Measurements from ENCODE around the gene DLG2.

Gene DLG2

GRCh38 chr11:83948200-83948599 lies 1678.9 kb downstream of the DLG2 start:
- no peak for DNase-seq

GRCh38 chr11:83945976-83946375 lies 1681.2 kb downstream of the DLG2 start:
- no peak for DNase-seq

GRCh38 chr11:83941050-83941449 lies 1686.1 kb downstream of the DLG2 start:
- DNase-seq = no peak

- no peak for DNase-seq
Observed at GRCh38 chr11:83938148-83938547, 1689.0 kb downstream of the DLG2 start.

GRCh38 chr11:83933008-83933407 lies 1694.1 kb downstream of the DLG2 start:
- no peak for DNase-seq

GRCh38 chr11:83927422-83927821 lies 1699.7 kb downstream of the DLG2 start:
- no peak for DNase-seq

- DNase-seq = no peak
Observed at GRCh38 chr11:83924795-83925542, 1702.2 kb downstream of the DLG2 start.

- DNase-seq = no peak
Observed at GRCh38 chr11:83923961-83924360, 1703.2 kb downstream of the DLG2 start.

- no peak for DNase-seq
Observed at GRCh38 chr11:83922953-83923352, 1704.2 kb downstream of the DLG2 start.

- DNase-seq = no peak
Observed at GRCh38 chr11:83922318-83922717, 1704.8 kb downstream of the DLG2 start.

- no peak for DNase-seq
Observed at GRCh38 chr11:83921447-83922192, 1705.5 kb downstream of the DLG2 start.

GRCh38 chr11:83918476-83918875 lies 1708.7 kb downstream of the DLG2 start:
- no peak for DNase-seq

- no peak for DNase-seq
Observed at GRCh38 chr11:83914995-83915394, 1712.1 kb downstream of the DLG2 start.

GRCh38 chr11:83909579-83910534 lies 1717.3 kb downstream of the DLG2 start:
- no peak for DNase-seq

- no peak for DNase-seq
Observed at GRCh38 chr11:83908298-83908856, 1718.8 kb downstream of the DLG2 start.

- DNase-seq = no peak
Observed at GRCh38 chr11:83895516-83895915, 1731.6 kb downstream of the DLG2 start.

GRCh38 chr11:83881428-83881827 lies 1745.7 kb downstream of the DLG2 start:
- no peak for DNase-seq

GRCh38 chr11:83871054-83871453 lies 1756.1 kb downstream of the DLG2 start:
- no peak for DNase-seq

GRCh38 chr11:83866655-83867054 lies 1760.5 kb downstream of the DLG2 start:
- DNase-seq = no peak

- DNase-seq = no peak
Observed at GRCh38 chr11:83865636-83866461, 1761.3 kb downstream of the DLG2 start.

- DNase-seq = no peak
Observed at GRCh38 chr11:83864412-83865057, 1762.6 kb downstream of the DLG2 start.

Data from activated CD8-positive, alpha-beta memory T cell treated with anti-CD3 and anti-CD28 coated beads for 24 hours (primary cell).